RWPE2 (cell line): ENCODE results near the gene ABL1.

ENCODE experiments used
- ATAC-seq: fragments of 200-7000 bp; cut with Tn5 transposase; 3 replicates; pipeline ENCODE4 v1.9.1; 2021; ENCODE audit warnings: low read depth
- DNase-seq: peaks from one replicate; pipeline ENCODE4 v3.0.0-alpha.2; 2020; ENCODE audit warnings: low spot score
- H3K27ac ChIP-seq: fragments of 450-650 bp; 2 replicates; pipeline ENCODE4 v1.5.1; 2017; ENCODE audit warnings: mild to moderate bottlenecking; ENCODE audit not compliant: poor library complexity, severe bottlenecking
- H3K27me3 ChIP-seq: fragments of 250-450 bp; sonication (Bioruptor Pico); 2 replicates; pipeline ENCODE4 v1.5.1; 2021; ENCODE audit warnings: mild to moderate bottlenecking, moderate library complexity; ENCODE audit not compliant: insufficient read depth, poor library complexity, severe bottlenecking
- H3K36me3 ChIP-seq: fragments of 250-450 bp; sonication (Bioruptor Pico); 2 replicates; pipeline ENCODE4 v1.5.1; 2020; ENCODE audit warnings: low read depth, mild to moderate bottlenecking, moderate library complexity
- H3K4me1 ChIP-seq: fragments of 250-450 bp; sonication (Bioruptor Pico); 2 replicates; pipeline ENCODE4 v1.5.1; 2021; ENCODE audit warnings: mild to moderate bottlenecking, moderate library complexity; ENCODE audit not compliant: insufficient read depth, poor library complexity, severe bottlenecking
- H3K4me3 ChIP-seq: fragments of 250-450 bp; sonication (Bioruptor Pico); 2 replicates; pipeline ENCODE4 v1.5.1; 2021; ENCODE audit warnings: mild to moderate bottlenecking, moderate library complexity; ENCODE audit not compliant: severe bottlenecking
- H3K9me3 ChIP-seq: fragments of 250-450 bp; sonication (Bioruptor Pico); 2 replicates; pipeline ENCODE4 v1.5.1; 2021; ENCODE audit warnings: mild to moderate bottlenecking, moderate library complexity; ENCODE audit not compliant: severe bottlenecking
- CTCF ChIP-seq: fragments of 450-650 bp; IDR thresholded peaks from one replicate; pipeline ENCODE4 v1.5.1; 2017; ENCODE audit warnings: mild to moderate bottlenecking, moderate library complexity; ENCODE audit not compliant: poor library complexity, severe bottlenecking

The ABL1 gene

GRCh38 chr9:130936285-130937117, 101.4 kb downstream of the ABL1 start:
- no peak for TF ChIP-seq CTCF
- H3K36me3 ChIP-seq, result no peaks in the 10 kb centered on the region
- no peaks in the 10 kb centered on the region for H3K27me3 ChIP-seq
- peak overlapping the region; percentile 68 for H3K27ac ChIP-seq
- H3K4me1 ChIP-seq, result peaks cover 31% of the 10 kb centered on the region
- no peak overlapping the region for H3K4me3 ChIP-seq
- DNase-seq, result no peak
- no peaks in the 10 kb centered on the region for H3K9me3 ChIP-seq
- ATAC-seq, result peak; percentile 48
